ENCODE measurements around the gene CD55. TPM values are rescaled to one million over a fixed set of nuclear protein-coding genes. Genes with fewer than 3 reads are reported as not detected.

Gene CD55
- total and polyA plus RNA-seq, 2 of the 8 experiments (the other 6 are each of a cell fraction or from before 2014, with no cell fraction given): 20.1 to 22.8 TPM

GRCh38 chr1:207314816-207315215, 6.7 kb upstream of the CD55 start:
- POLR2A ChIA-PET (ENCODE audit: partially characterized antibody): no interaction called here
- H3K23me2 ChIP-seq (ENCODE audit: low read depth, low read length): peaks cover 4% of the 10 kb centered on the region
- H3K23ac ChIP-seq (ENCODE audit: insufficient read length): no peak overlapping the region
- no peak overlapping the region for H2BK5ac ChIP-seq (ENCODE audit: low read depth, low read length)
- H2BK120ac ChIP-seq (replicated peaks; ENCODE audit: low read depth, low read length): no peak overlapping the region
- H4K5ac ChIP-seq (ENCODE audit: insufficient read length, low read depth, low read length): no peak overlapping the region
- no peaks in the 10 kb centered on the region; a peak in 1 of 8 replicates for H3K36me3 ChIP-seq (ENCODE audit: control insufficient read depth in 2 of 4, insufficient read depth in 4 of 4, low read length in 3 of 4)
- H3K4me3 ChIP-seq (ENCODE audit: extremely low read depth in 1 of 4, insufficient read depth in 2 of 4, low read depth in 3 of 4, low read length in 4 of 4): no peak overlapping the region
- no peak overlapping the region for H3K9ac ChIP-seq (replicated peaks in 1 of 4; ENCODE audit: extremely low read depth in 1 of 4, low read depth in 3 of 4, low read length in 3 of 4)
- no peak overlapping the region for H3K14ac ChIP-seq (ENCODE audit: insufficient read length)
- no peak overlapping the region for H2AK5ac ChIP-seq (ENCODE audit: low read depth, low read length)
- no peak overlapping the region for H3K4me2 ChIP-seq (ENCODE audit: insufficient read depth in 1 of 2, low read depth in 2 of 2, low read length in 2 of 2)
- H4K20me1 ChIP-seq (replicated peaks in 1 of 2; ENCODE audit: control insufficient read depth in 1 of 2, insufficient read depth in 2 of 2, low read length in 2 of 2): peaks cover 0 to 3% of the 10 kb centered on the region in 2 experiments
- H4K91ac ChIP-seq (replicated peaks; ENCODE audit: insufficient read length, low read length): no peak overlapping the region
- no peaks in the 10 kb centered on the region for H3K79me1 ChIP-seq (ENCODE audit: low read depth, low read length)
- no peak overlapping the region for H2BK12ac ChIP-seq (ENCODE audit: low read depth, low read length)
- H2BK20ac ChIP-seq (ENCODE audit: low read length): no peak overlapping the region
- FAIRE-seq: no peak
- H4K8ac ChIP-seq (ENCODE audit: extremely low read depth, insufficient read depth, low read length): no peak overlapping the region
- H3K56ac ChIP-seq (replicated peaks; ENCODE audit: insufficient read length, low read depth, low read length): no peak overlapping the region
- no peaks in the 10 kb centered on the region for H3K9me3 ChIP-seq (ENCODE audit: insufficient read depth in 2 of 2, low read depth in 1 of 2, low read length in 1 of 2)
- peaks cover 1 to 7% (median 6%) of the 10 kb centered on the region in 4 experiments; a peak in 3 of 7 replicates for H3K4me1 ChIP-seq (replicated peaks in 1 of 4; ENCODE audit: control insufficient read depth in 3 of 4, insufficient read depth in 4 of 4, low read length in 3 of 4)
- H3K27ac ChIP-seq (ENCODE audit: low read depth, low read length): no peak overlapping the region
- H3K27me3 ChIP-seq (replicated peaks in 1 of 4; ENCODE audit: control insufficient read depth in 3 of 4, extremely low read depth in 1 of 4, insufficient read depth in 3 of 4, low read length in 3 of 4): no peaks in the 10 kb centered on the region
- no peak overlapping the region for H3K4ac ChIP-seq (replicated peaks; ENCODE audit: insufficient read length, low read depth, low read length)
- H3K79me2 ChIP-seq (ENCODE audit: control insufficient read depth in 1 of 2, insufficient read depth in 2 of 2, low read length in 2 of 2): no peaks in the 10 kb centered on the region
- no peak overlapping the region for H2BK15ac ChIP-seq (ENCODE audit: low read length)
- no peak overlapping the region for H2AFZ ChIP-seq (ENCODE audit: low read length)
- CTCF ChIA-PET (ENCODE audit: partially characterized antibody): no interaction called here
- H3K18ac ChIP-seq (ENCODE audit: extremely low read depth, low read length): no peak overlapping the region
- no peak for DNase-seq (ENCODE audit: low read depth in 1 of 2, low spot score in 2 of 2)
- TF ChIP-seq SRF (IDR thresholded peaks at IDR 0.05; ENCODE audit: low read depth, low read length): no peak
- no peak for TF ChIP-seq HDAC6 (IDR thresholded peaks at IDR 0.05; ENCODE audit: low read depth, low read length)
- TF ChIP-seq JUND (IDR thresholded peaks at IDR 0.05; ENCODE audit: low read length): no peak
- no peak for TF ChIP-seq CBX8 (IDR thresholded peaks at IDR 0.05; ENCODE audit: borderline replicate concordance, low read depth, low read length)
- no peak for TF ChIP-seq MAX (IDR thresholded peaks at IDR 0.05)
- no peak for TF ChIP-seq BACH1 (IDR thresholded peaks at IDR 0.05; ENCODE audit: low read length)
- TF ChIP-seq EZH2 (IDR thresholded peaks at IDR 0.05; ENCODE audit: low read depth, low read length, severe bottlenecking): no peak
- TF ChIP-seq EGR1 (IDR thresholded peaks at IDR 0.05; ENCODE audit: borderline replicate concordance, low read depth, low read length): no peak
